HepG2 (cell line): Measurements from ENCODE around the gene SNX10. TPM values are rescaled to one million over a fixed set of nuclear protein-coding genes. Genes with fewer than 3 reads are reported as not detected.

Experiments used
- ATF7 ChIP-seq, 2 experiments: fragments of 450-650 bp in 1 of 2; sonication (generic) in 1 of 2; formaldehyde crosslinking in 1 of 2; IDR thresholded peaks; 2 replicates each; pipeline versions ENCODE4 v1.4.0 to v1.6.1; 2016 to 2020; ENCODE audit warnings: antibody characterized with exemption in 1 of 2, mild to moderate bottlenecking in 1 of 2, missing genetic modification reagents in 1 of 2
- FOXA3 ChIP-seq: IDR thresholded peaks from 2 replicates; pipeline ENCODE4 v1.6.1; 2016; ENCODE audit warnings: missing genetic modification reagents, missing compliant biosample characterization
- HIVEP1 ChIP-seq: sonication (generic); formaldehyde crosslinking; IDR thresholded peaks from 2 replicates; pipeline ENCODE4 v1.4.0; 2020; ENCODE audit warnings: mild to moderate bottlenecking, missing genetic modification reagents
- HMG20A ChIP-seq: IDR thresholded peaks from 2 replicates; pipeline ENCODE4 v1.6.1; 2016; ENCODE audit warnings: borderline replicate concordance
- KDM6A ChIP-seq: IDR thresholded peaks from 2 replicates; pipeline ENCODE4 v1.6.1; 2016; ENCODE audit warnings: low read depth
- KLF6 ChIP-seq: IDR thresholded peaks from 2 replicates; pipeline ENCODE4 v1.8.0; 2016; ENCODE audit warnings: missing biosample characterization, missing genetic modification reagents
- MAFF ChIP-seq: IDR thresholded peaks from 2 replicates; pipeline ENCODE4 v1.6.1; 2011; ENCODE audit warnings: low read depth, low read length, improper control_type of control experiment
- MED1 ChIP-seq: sonication (generic); formaldehyde crosslinking; IDR thresholded peaks from 2 replicates; pipeline ENCODE4 v1.4.0; 2020; ENCODE audit warnings: missing genetic modification reagents
- NR3C1 ChIP-seq: sonication (generic); formaldehyde crosslinking; IDR thresholded peaks from 2 replicates; pipeline ENCODE4 v1.4.0; 2020; ENCODE audit warnings: missing genetic modification reagents
- PAWR ChIP-seq: sonication (generic); formaldehyde crosslinking; IDR thresholded peaks from 2 replicates; pipeline ENCODE4 v1.4.0; 2020; ENCODE audit warnings: missing genetic modification reagents, mild to moderate bottlenecking, borderline replicate concordance
- RAD51 ChIP-seq: fragments of 450-650 bp; IDR thresholded peaks from 2 replicates; pipeline ENCODE4 v1.6.1; 2016; ENCODE audit warnings: borderline replicate concordance
- SAP130 ChIP-seq: IDR thresholded peaks from 2 replicates; pipeline ENCODE4 v1.6.1; 2016; ENCODE audit warnings: low read depth
- SMYD3 ChIP-seq: sonication (generic); formaldehyde crosslinking; IDR thresholded peaks from 2 replicates; pipeline ENCODE4 v1.8.1; 2023; ENCODE audit warnings: mild to moderate bottlenecking, missing genetic modification reagents
- SNAPC4 ChIP-seq: sonication (generic); formaldehyde crosslinking; IDR thresholded peaks from 2 replicates; pipeline ENCODE4 v1.4.0; 2020; ENCODE audit warnings: mild to moderate bottlenecking, missing genetic modification reagents
- SRSF1 ChIP-seq: fragments of 200-400 bp; formaldehyde crosslinking; optimal IDR thresholded peaks from 2 replicates; pipeline ENCODE3; 2017; ENCODE audit warnings: mild to moderate bottlenecking, low read depth, low read length, moderate library complexity
- SSRP1 ChIP-seq: IDR thresholded peaks from 2 replicates; pipeline ENCODE4 v1.6.1; 2016; ENCODE audit warnings: control low read depth
- XBP1 ChIP-seq: sonication (generic); formaldehyde crosslinking; IDR thresholded peaks from 2 replicates; pipeline ENCODE4 v1.5.0; 2020; ENCODE audit warnings: missing genetic modification reagents
- XRCC5 ChIP-seq: fragments of 200-400 bp; formaldehyde crosslinking; optimal IDR thresholded peaks from 2 replicates; pipeline ENCODE3; 2017; ENCODE audit warnings: mild to moderate bottlenecking, low read length
- ZNF235 ChIP-seq: sonication (generic); formaldehyde crosslinking; IDR thresholded peaks from 2 replicates; pipeline ENCODE4 v1.8.1; 2023; ENCODE audit warnings: mild to moderate bottlenecking, missing genetic modification reagents, borderline replicate concordance
- ZNF564 ChIP-seq: sonication (generic); formaldehyde crosslinking; IDR thresholded peaks from 2 replicates; pipeline ENCODE4 v1.8.1; 2023; ENCODE audit warnings: mild to moderate bottlenecking, missing genetic modification reagents
- ZNF709 ChIP-seq: sonication (generic); formaldehyde crosslinking; IDR thresholded peaks from 2 replicates; pipeline ENCODE4 v1.5.0; 2020; ENCODE audit warnings: mild to moderate bottlenecking, missing genetic modification reagents
- ZNF713 ChIP-seq: sonication (generic); formaldehyde crosslinking; IDR thresholded peaks from 2 replicates; pipeline ENCODE4 v1.4.0; 2020; ENCODE audit warnings: mild to moderate bottlenecking, missing genetic modification reagents
- polyA plus RNA-seq, 8 experiments: library from polyadenylated mRNA; depleted of rRNA in 3 of 8; stranded (reverse) in 7 of 8; unstranded in 1 of 8; fragments of >200 nt; fragmentation: Illumina TruSeq in 4 of 8; extraction: Trizol in 4 of 8; gene quantifications; 2 replicates each; pipeline versions ENCODE4 v1.2.1 to v1.2.3, GENCODE V29; 2011 to 2016; ENCODE audit warnings: low read depth in 4 of 8, missing spikeins in 1 of 8, mixed read lengths in 1 of 8; ENCODE audit not compliant: insufficient read depth in 1 of 8
- total RNA-seq, 5 experiments: library from RNA; depleted of rRNA; stranded (reverse); fragments of >200 nt; fragmentation: Illumina TruSeq; extraction: Trizol; gene quantifications; 2 replicates each; pipeline ENCODE4 v1.2.3, GENCODE V29; 2016; ENCODE audit warnings: low read depth in 1 of 5
- TF ChIP-seq, protein P1 (sequence below): IDR thresholded peaks from 2 replicates; pipeline ENCODE4 v1.6.1; 2016
- TF ChIP-seq, protein P2 (sequence below): IDR thresholded peaks from 2 replicates; pipeline ENCODE4 v1.6.1; 2016; ENCODE audit warnings: low read depth, borderline replicate concordance
- TF ChIP-seq, protein P3 (sequence below): sonication (generic); formaldehyde crosslinking; IDR thresholded peaks from 2 replicates; pipeline ENCODE4 v1.4.0; 2020; ENCODE audit warnings: missing genetic modification reagents

The SNX10 gene
- total and polyA plus RNA-seq, 2 of the 13 experiments (the other 11 are each of a cell fraction or from before 2014, with no cell fraction given) = 26.0 to 27.6 TPM

GRCh38 chr7:26348234-26348851 is 56.7 kb downstream of the SNX10 start (continued):
- no peak for TF ChIP-seq SMYD3 (CRISPR knock-in tag)
- no peak for TF ChIP-seq NR3C1 (CRISPR knock-in tag)
- 0 out of 2 replicates have a peak, but pooled peaks have one; percentile 13 for TF ChIP-seq SNAPC4 (CRISPR knock-in tag)
- no peak for TF ChIP-seq XBP1 (CRISPR knock-in tag)
- 0 out of 2 replicates have a peak, but pooled peaks have one; percentile 33 for TF ChIP-seq HMG20A (CRISPR knock-in tag)
- TF ChIP-seq, protein P1, sequence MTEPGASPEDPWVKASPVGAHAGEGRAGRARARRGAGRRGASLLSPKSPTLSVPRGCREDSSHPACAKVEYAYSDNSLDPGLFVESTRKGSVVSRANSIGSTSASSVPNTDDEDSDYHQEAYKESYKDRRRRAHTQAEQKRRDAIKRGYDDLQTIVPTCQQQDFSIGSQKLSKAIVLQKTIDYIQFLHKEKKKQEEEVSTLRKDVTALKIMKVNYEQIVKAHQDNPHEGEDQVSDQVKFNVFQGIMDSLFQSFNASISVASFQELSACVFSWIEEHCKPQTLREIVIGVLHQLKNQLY = no peak
- TF ChIP-seq RAD51 = no peak
- TF ChIP-seq PAWR (CRISPR knock-in tag) = no peak
- no peak for TF ChIP-seq SSRP1
- TF ChIP-seq HIVEP1 (CRISPR knock-in tag) = no peak
- TF ChIP-seq, protein P2, sequence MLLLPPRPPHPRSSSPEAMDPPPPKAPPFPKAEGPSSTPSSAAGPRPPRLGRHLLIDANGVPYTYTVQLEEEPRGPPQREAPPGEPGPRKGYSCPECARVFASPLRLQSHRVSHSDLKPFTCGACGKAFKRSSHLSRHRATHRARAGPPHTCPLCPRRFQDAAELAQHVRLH (CRISPR knock-in tag) = no peak
- no peak for TF ChIP-seq MAFF
- no peak; the same call in 1 of the 2 replicates for TF ChIP-seq KLF6
- TF ChIP-seq ZNF713 (CRISPR knock-in tag) = peak; percentile 63; the same call in 1 of the 2 replicates
- TF ChIP-seq ZNF709 (CRISPR knock-in tag) = peak; percentile 84; the same call in 1 of the 2 replicates
- 0 out of 2 replicates have a peak, but pooled peaks have one; percentile 10 for TF ChIP-seq ZNF564
- TF ChIP-seq ATF7 (IDR thresholded peaks at IDR 0.05) = no peak
- no peak for TF ChIP-seq ATF7 (CRISPR knock-in tag; IDR thresholded peaks at IDR 0.05)
- peak; percentile 53; the same call in 1 of the 2 replicates for TF ChIP-seq MED1
- TF ChIP-seq FOXA3 (CRISPR knock-in tag) = peak; percentile 6; the same call in 1 of the 2 replicates
- TF ChIP-seq XRCC5 = no peak
- TF ChIP-seq ZNF235 = 0 out of 2 replicates have a peak, but pooled peaks have one; percentile 41
- TF ChIP-seq KDM6A (CRISPR knock-in tag) = peak; percentile 28; the same call in 1 of the 2 replicates
- TF ChIP-seq, protein P3, sequence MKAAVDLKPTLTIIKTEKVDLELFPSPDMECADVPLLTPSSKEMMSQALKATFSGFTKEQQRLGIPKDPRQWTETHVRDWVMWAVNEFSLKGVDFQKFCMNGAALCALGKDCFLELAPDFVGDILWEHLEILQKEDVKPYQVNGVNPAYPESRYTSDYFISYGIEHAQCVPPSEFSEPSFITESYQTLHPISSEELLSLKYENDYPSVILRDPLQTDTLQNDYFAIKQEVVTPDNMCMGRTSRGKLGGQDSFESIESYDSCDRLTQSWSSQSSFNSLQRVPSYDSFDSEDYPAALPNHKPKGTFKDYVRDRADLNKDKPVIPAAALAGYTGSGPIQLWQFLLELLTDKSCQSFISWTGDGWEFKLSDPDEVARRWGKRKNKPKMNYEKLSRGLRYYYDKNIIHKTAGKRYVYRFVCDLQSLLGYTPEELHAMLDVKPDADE = no peak
- TF ChIP-seq SAP130 = peak; percentile 63
- no peak for TF ChIP-seq SRSF1
